Mucosa of rectum (tissue), 2 donors: ENCODE results near the gene SPEN.
A peak's percentile ranks its signal among the peaks of the same experiment; 100 is the strongest.
"Not testable (repeated sequence)": the region's sequence is repeated elsewhere in the genome, so short reads cannot be mapped to it uniquely, and the experiment has no call there.

Experiments used
- H3K27ac ChIP-seq, 2 donors: one replicate each; pipeline ENCODE4 v1.7.0; 2013; ENCODE audit warnings: inconsistent platforms in 2 of 2, low read depth in 2 of 2, low read length in 2 of 2
- H3K27me3 ChIP-seq, 2 donors: one replicate each; pipeline ENCODE4 v1.7.0; 2013; ENCODE audit warnings: low read length in 2 of 2; ENCODE audit not compliant: control insufficient read depth in 2 of 2, insufficient read depth in 2 of 2
- H3K36me3 ChIP-seq, 2 donors: one replicate each; pipeline ENCODE4 v1.7.0; 2013; ENCODE audit warnings: low read length in 2 of 2; ENCODE audit not compliant: control insufficient read depth in 2 of 2, insufficient read depth in 2 of 2
- H3K4me1 ChIP-seq, 2 donors: one replicate each; pipeline ENCODE4 v1.7.0; 2013; ENCODE audit warnings: low read length in 2 of 2, mild to moderate bottlenecking in 1 of 2; ENCODE audit not compliant: control insufficient read depth in 2 of 2, insufficient read depth in 2 of 2
- H3K4me3 ChIP-seq, 2 donors: one replicate each; pipeline ENCODE4 v1.7.0; 2013; ENCODE audit warnings: low read length in 2 of 2
- H3K9ac ChIP-seq, 2 donors: one replicate each; pipeline ENCODE4 v1.7.0; 2013; ENCODE audit warnings: low read length in 2 of 2, low read depth in 1 of 2, mild to moderate bottlenecking in 1 of 2
- H3K9me3 ChIP-seq, 2 donors: one replicate each; pipeline ENCODE4 v1.7.0; 2013; ENCODE audit warnings: low read length in 2 of 2; ENCODE audit not compliant: control insufficient read depth in 2 of 2
- donor health status: healthy.
- donor health status: Normal muscosa, but diverticular disease.

Gene SPEN

DNA sequence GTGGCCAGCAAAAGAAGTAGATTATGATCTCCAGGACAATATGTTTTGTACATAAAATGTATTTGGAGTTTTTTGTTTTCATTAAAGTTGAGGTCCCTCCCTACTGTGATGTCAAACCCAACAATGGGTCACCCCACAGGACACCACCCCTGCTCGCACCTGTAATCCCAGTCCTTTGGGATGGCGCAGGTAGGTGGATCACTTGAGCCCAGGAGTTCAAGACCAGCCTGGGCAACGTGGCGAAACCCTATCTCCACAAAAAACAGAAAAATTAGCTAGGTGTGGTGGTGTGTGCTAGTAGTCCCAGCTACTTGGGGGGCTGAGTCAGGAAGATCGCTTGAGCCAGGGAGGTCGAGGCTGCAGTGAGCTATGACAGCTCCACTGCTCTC lies 119.4 kb downstream of the SPEN start:
- Histone ChIP-seq H3K9ac (no peak overlapping the region), H3K4me3 (no peak overlapping the region), H3K4me1 (peaks cover 10 to 13% of the 10 kb centered on the region in 2 donors), H3K9me3 (no peaks in the 10 kb centered on the region), H3K27ac (no peak overlapping the region), H3K36me3 (peaks cover 17 to 19% of the 10 kb centered on the region in 2 donors), H3K27me3 (no peaks in the 10 kb centered on the region)

- Histone ChIP-seq H3K27me3 (no peaks in the 10 kb centered on the region), H3K9ac (no peak overlapping the region), H3K9me3 (no peaks in the 10 kb centered on the region), H3K36me3 (peaks cover 27 to 28% of the 10 kb centered on the region in 2 donors), H3K4me3 (no peak overlapping the region), H3K27ac (no peak overlapping the region), H3K4me1 (peaks cover 10 to 12% of the 10 kb centered on the region in 2 donors)
Observed at GRCh38 chr1:15968172-15968571, 120.7 kb downstream of the SPEN start.

- no peak overlapping the region for H3K27ac ChIP-seq
- no peak overlapping the region for H3K9ac ChIP-seq
- H3K9me3 ChIP-seq: no peaks in the 10 kb centered on the region
- H3K36me3 ChIP-seq: peaks cover 27 to 28% of the 10 kb centered on the region in 2 donors
- H3K4me3 ChIP-seq: no peak overlapping the region
- H3K4me1 ChIP-seq: peaks cover 3 to 4% of the 10 kb centered on the region in 2 donors
- H3K27me3 ChIP-seq: no peaks in the 10 kb centered on the region
Observed at GRCh38 chr1:15969321-15969880, 121.9 kb downstream of the SPEN start.

DNA sequence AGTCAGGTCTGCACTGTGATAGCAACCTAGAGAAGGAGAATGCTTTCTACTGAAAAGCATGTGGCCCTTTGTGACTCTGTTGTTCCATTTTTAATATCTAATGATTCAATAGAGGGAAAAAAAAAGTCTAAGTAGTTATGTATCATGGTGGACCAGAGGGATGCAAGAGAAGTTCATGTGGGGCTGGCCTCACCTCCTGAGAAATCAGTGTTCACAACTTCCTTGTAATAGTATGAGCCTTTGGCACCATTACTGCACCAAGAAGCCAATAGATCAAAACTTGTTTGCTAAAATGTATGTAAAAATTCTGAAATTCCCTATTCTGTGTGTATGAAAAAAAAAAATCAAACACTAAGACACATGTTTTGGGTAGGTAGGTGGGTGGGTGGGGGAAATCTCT lies 123.4 kb downstream of the SPEN start:
- Histone ChIP-seq H3K4me1 (peaks cover 6 to 11% of the 10 kb centered on the region in 2 donors), H3K9me3 (no peaks in the 10 kb centered on the region), H3K27ac (no peak overlapping the region), H3K27me3 (no peaks in the 10 kb centered on the region), H3K36me3 (peaks cover 27 to 28% of the 10 kb centered on the region in 2 donors), H3K9ac (no peak overlapping the region), H3K4me3 (no peak overlapping the region)

- no peaks in the 10 kb centered on the region for H3K27me3 ChIP-seq
- H3K36me3 ChIP-seq: peaks cover 27 to 28% of the 10 kb centered on the region in 2 donors
- H3K9me3 ChIP-seq: no peaks in the 10 kb centered on the region
- no peak overlapping the region for H3K9ac ChIP-seq
- peaks cover 6 to 7% of the 10 kb centered on the region in 2 donors for H3K4me1 ChIP-seq
- no peak overlapping the region for H3K27ac ChIP-seq
- no peak overlapping the region for H3K4me3 ChIP-seq
Observed at GRCh38 chr1:15972409-15972808, 124.9 kb downstream of the SPEN start.

GRCh38 chr1:15973772-15974171 lies 126.3 kb downstream of the SPEN start:
- Histone ChIP-seq H3K9me3 (no peaks in the 10 kb centered on the region), H3K27me3 (no peaks in the 10 kb centered on the region), H3K9ac (no peak overlapping the region), H3K36me3 (peaks cover 18 to 24% of the 10 kb centered on the region in 2 donors), H3K4me1 (peaks cover 6 to 7% of the 10 kb centered on the region in 2 donors), H3K4me3 (no peak overlapping the region), H3K27ac (no peak overlapping the region)

DNA sequence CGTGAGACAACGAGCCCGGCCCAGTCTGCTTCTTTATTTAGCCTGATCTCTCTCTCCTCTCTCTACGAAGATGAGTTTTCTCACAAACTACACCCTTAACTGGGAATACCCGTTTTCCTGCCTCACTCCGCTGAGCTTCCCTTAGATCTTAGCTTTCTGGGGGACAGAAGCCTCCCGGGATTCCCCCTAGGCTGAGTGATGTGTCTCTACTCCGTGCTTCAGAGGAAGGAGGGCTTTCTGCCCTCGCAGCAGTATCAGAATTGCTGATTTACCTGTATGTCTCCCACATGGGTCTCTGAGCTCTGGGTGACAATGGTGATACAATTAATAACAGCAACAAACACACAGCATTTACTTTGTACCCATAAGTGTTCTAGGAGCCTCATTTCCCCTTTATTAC lies 127.3 kb downstream of the SPEN start:
- Histone ChIP-seq H3K36me3 (peaks cover 11 to 17% of the 10 kb centered on the region in 2 donors), H3K4me3 (peak overlapping the region; percentile 77 to 80), H3K9me3 (no peaks in the 10 kb centered on the region), H3K27ac (no peak overlapping the region), H3K4me1 (peaks cover 6 to 7% of the 10 kb centered on the region in 2 donors), H3K27me3 (no peaks in the 10 kb centered on the region), H3K9ac (peak overlapping the region; percentile 56 to 61)

- Histone ChIP-seq H3K9me3 (no peaks in the 10 kb centered on the region), H3K4me3 (peak overlapping the region; percentile 77 to 80), H3K9ac (peak overlapping the region; percentile 56 to 61), H3K4me1 (peaks cover 6 to 7% of the 10 kb centered on the region in 2 donors), H3K27ac (peak overlapping the region; percentile 50 to 76), H3K36me3 (peaks cover 10 to 15% of the 10 kb centered on the region in 2 donors), H3K27me3 (no peaks in the 10 kb centered on the region)
Observed at GRCh38 chr1:15975358-15975804, 127.9 kb downstream of the SPEN start.

GRCh38 chr1:15975805-15976680 lies 128.5 kb downstream of the SPEN start, which contains the start of gene ZBTB17:
TSS of gene ZBTB17 (minus strand) at chr1:15976101. CDS start at chr1:15948495, 27,606 bp downstream.
- H3K4me1 ChIP-seq: peaks cover 6 to 7% of the 10 kb centered on the region in 2 donors
- no peaks in the 10 kb centered on the region for H3K27me3 ChIP-seq
- no peaks in the 10 kb centered on the region for H3K9me3 ChIP-seq
- peak within 1 kb of the TSS; percentile 56 to 61 for H3K9ac ChIP-seq
- H3K27ac ChIP-seq: peak within 1 kb of the TSS; percentile 50 to 76
- peak within 1 kb of the TSS; percentile 77 to 80 for H3K4me3 ChIP-seq
- peaks cover 10 to 15% of the 10 kb centered on the region in 2 donors for H3K36me3 ChIP-seq

- H3K27ac ChIP-seq, H3K9me3 ChIP-seq, H3K36me3 ChIP-seq, H3K4me3 ChIP-seq, H3K27me3 ChIP-seq, H3K4me1 ChIP-seq, H3K9ac ChIP-seq: not testable (repeated sequence)
Observed at GRCh38 chr1:15977947-15978346, 130.4 kb downstream of the SPEN start.
